Endothelial cell of umbilical vein (primary cell): ENCODE results near the gene TCEAL5. TPM values are rescaled to one million over a fixed set of nuclear protein-coding genes. Genes with fewer than 3 reads are reported as not detected.
"Not testable (repeated sequence)": the region's sequence is repeated elsewhere in the genome, so short reads cannot be mapped to it uniquely, and the experiment has no call there.

Experiments
- BruUV-seq: library from RNA; stranded (reverse); fragments of 400-500 nt; replicated peaks from 2 replicates; lab custom pipeline; 2021; lab: Mats Ljungman, UMichigan
- CTCF ChIA-PET: fragments of 300-600, 350-600 bp; sonication (Branson Sonifier 250); formaldehyde crosslinking; loops from one replicate; lab custom pipeline; 2021; ENCODE audit warnings: antibody characterized with exemption, inconsistent platforms; lab: Charles Lee
- POLR2A ChIA-PET: fragments of 300-600, 350-600 bp; sonication (Branson Sonifier 250); formaldehyde crosslinking; loops from one replicate; lab custom pipeline; 2021; ENCODE audit warnings: antibody characterized with exemption, inconsistent platforms; lab: Charles Lee
- DNase-seq: peaks from one replicate; pipeline ENCODE4 v3.0.0-alpha.2; 2011; ENCODE audit warnings: low read depth, low spot score
- FAIRE-seq: peaks from 2 replicates; lab custom pipeline; 2011; peaks lifted over from hg19 to GRCh38; lab: Jason Lieb, UNC
- H2AFZ ChIP-seq: 2 replicates; pipeline ENCODE4 v1.6.0; 2012; ENCODE audit warnings: low read depth, low read length, control low read depth, inconsistent platforms
- H3K27ac ChIP-seq: 2 replicates; pipeline ENCODE4 v1.5.1; 2011; ENCODE audit warnings: low read depth, mild to moderate bottlenecking, control low read depth, low read length, moderate library complexity; ENCODE audit not compliant: insufficient read depth
- H3K27me3 ChIP-seq, 2 experiments: 2 replicates each; pipeline versions ENCODE4 v1.6.0 to v1.6.1; 2011; ENCODE audit warnings: low read length in 2 of 2, mixed read lengths in 1 of 2; ENCODE audit not compliant: control insufficient read depth in 2 of 2, insufficient read depth in 2 of 2
- H3K36me3 ChIP-seq, 2 experiments: 2 replicates in 1 of 2; 3 replicates in 1 of 2; pipeline ENCODE4 v1.5.1; 2011; ENCODE audit warnings: low read length in 2 of 2, mild to moderate bottlenecking in 1 of 2, moderate library complexity in 1 of 2; ENCODE audit not compliant: control insufficient read depth in 2 of 2, insufficient read depth in 2 of 2; ENCODE audit errors: extremely low read depth in 1 of 2
- H3K4me1 ChIP-seq: 3 replicates; pipeline ENCODE4 v1.5.1; 2011; ENCODE audit warnings: mild to moderate bottlenecking, low read length; ENCODE audit not compliant: control insufficient read depth, insufficient read depth; ENCODE audit errors: extremely low read depth
- H3K4me2 ChIP-seq: 2 replicates; pipeline ENCODE4 v1.6.1; 2011; ENCODE audit warnings: low read length, control low read depth, mixed read lengths; ENCODE audit not compliant: insufficient read depth
- H3K4me3 ChIP-seq, 3 experiments: fragments of 200-600 bp in 1 of 3; sonication (generic), shearing (Covaris generic) in 1 of 3; replicated peaks in 1 of 3; 2 replicates each; pipeline ENCODE4 v1.5.1; 2011 to 2016; ENCODE audit warnings: control low read depth in 3 of 3, low read length in 3 of 3, mild to moderate bottlenecking in 2 of 3, inconsistent platforms in 1 of 3, low read depth in 1 of 3, moderate library complexity in 1 of 3; ENCODE audit not compliant: insufficient read depth in 1 of 3
- H3K79me2 ChIP-seq: 2 replicates; pipeline ENCODE4 v1.6.0; 2012; ENCODE audit warnings: low read length, inconsistent platforms; ENCODE audit not compliant: control insufficient read depth, insufficient read depth
- H3K9ac ChIP-seq: replicated peaks from 2 replicates; pipeline ENCODE3; 2011; ENCODE audit warnings: low read length, control low read depth; ENCODE audit not compliant: insufficient read depth; ENCODE audit errors: extremely low read depth
- H3K9me1 ChIP-seq: replicated peaks from 3 replicates; pipeline ENCODE4 v1.6.0; 2011; ENCODE audit warnings: mild to moderate bottlenecking, low read length; ENCODE audit not compliant: control insufficient read depth, insufficient read depth; ENCODE audit errors: extremely low read depth
- H3K9me3 ChIP-seq: replicated peaks from 2 replicates; pipeline ENCODE4 v1.5.1; 2012; ENCODE audit warnings: low read length, inconsistent platforms; ENCODE audit not compliant: control insufficient read depth, insufficient read depth
- H4K20me1 ChIP-seq: replicated peaks from 2 replicates; pipeline ENCODE3; 2011; ENCODE audit warnings: mild to moderate bottlenecking, low read length; ENCODE audit not compliant: control insufficient read depth, insufficient read depth; ENCODE audit errors: extremely low read depth
- FOS ChIP-seq: IDR thresholded peaks from 2 replicates; pipeline ENCODE4 v1.6.1; 2011; ENCODE audit warnings: mild to moderate bottlenecking, low read length, moderate library complexity, borderline replicate concordance; ENCODE audit not compliant: insufficient read depth
- GATA2 ChIP-seq: IDR thresholded peaks from 2 replicates; pipeline ENCODE4 v1.7.0; 2011; ENCODE audit warnings: low read depth, mild to moderate bottlenecking, moderate library complexity, mixed read lengths, low read length; ENCODE audit not compliant: insufficient read length, insufficient read depth
- JUN ChIP-seq: IDR thresholded peaks from 2 replicates; pipeline ENCODE4 v1.6.1; 2011; ENCODE audit warnings: borderline replicate concordance, low read depth; ENCODE audit not compliant: insufficient read length, insufficient read depth
- MAX ChIP-seq: IDR thresholded peaks from 2 replicates; pipeline ENCODE4 v1.6.1; 2011; ENCODE audit not compliant: insufficient read depth, insufficient read length
- POLR2A ChIP-seq: IDR thresholded peaks from 2 replicates; pipeline ENCODE4 v1.6.1; 2012; ENCODE audit warnings: low read depth, mild to moderate bottlenecking, control low read depth, low read length
- POLR2AphosphoS5 ChIP-seq: IDR thresholded peaks from 2 replicates; pipeline ENCODE4 v1.6.1; 2012; ENCODE audit warnings: low read depth, mild to moderate bottlenecking, control low read depth, low read length, moderate library complexity; ENCODE audit not compliant: insufficient read depth
- dilution Hi-C: fragments of 300-500 bp; cut with MboI; formaldehyde crosslinking; loops from one replicate; pipeline ENCODE4 v1.15.0; 2019; ENCODE audit warnings: low sequenced_read_pairs; ENCODE audit not compliant: extremely low pct_ligation_motif_present
- intact Hi-C: fragments of 100-400 bp; cut with micrococcal nuclease; formaldehyde crosslinking; loops from one replicate; pipeline ENCODE4 v1.10.0; 2022
- polyA plus RNA-seq, 4 experiments: library from polyadenylated mRNA; depleted of rRNA in 3 of 4; stranded (reverse) in 3 of 4; unstranded in 1 of 4; fragments of >200 nt; gene quantifications; 2 replicates each; pipeline versions ENCODE4 v1.2.1 to v1.2.3, GENCODE V29; 2011 to 2012; ENCODE audit warnings: missing spikeins in 1 of 4
- total RNA-seq: library from RNA; stranded (reverse); gene quantifications from 2 replicates; pipeline ENCODE4 v1.2.3, GENCODE V29; 2021
- TF ChIP-seq, protein P1 (sequence below), 2 donors: IDR thresholded peaks; 1 replicate in 1 of 2; 2 replicates in 1 of 2; pipeline ENCODE4 v1.5.1; 2011; ENCODE audit warnings: low read length in 2 of 2, mild to moderate bottlenecking in 2 of 2, moderate library complexity in 2 of 2, control low read depth in 1 of 2, inconsistent platforms in 1 of 2, low read depth in 1 of 2; ENCODE audit not compliant: insufficient read depth in 1 of 2; ENCODE audit errors: extremely low read depth in 1 of 2

Gene TCEAL5
- total and polyA plus RNA-seq, 2 donors (not counting 3 experiments of a cell fraction or from before 2014, with no cell fraction given), result not detected

DNA sequence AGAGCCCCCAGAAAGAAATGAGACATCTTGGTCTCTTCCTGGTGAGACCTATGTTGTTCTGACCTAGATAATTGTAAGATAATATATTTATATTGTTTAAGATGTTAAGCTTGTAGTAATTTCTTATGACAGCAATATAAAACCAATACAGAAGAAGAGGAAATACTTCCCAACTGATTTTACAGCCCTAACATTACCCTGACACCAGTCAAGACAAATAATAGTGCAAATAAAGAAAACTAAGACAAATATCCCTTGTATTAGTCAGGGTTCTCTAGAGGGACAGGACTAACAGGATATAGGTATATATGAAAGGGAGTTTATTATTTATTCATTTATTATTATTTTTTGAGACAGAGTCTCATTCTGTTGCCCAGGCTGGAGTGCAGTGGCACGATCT, 40.3 kb downstream of the TCEAL5 start:
- POLR2A ChIA-PET, result no interaction called here
- FAIRE-seq, result no peak
- no TSS peak for BruUV-seq
- no peaks in the 10 kb centered on the region for H3K79me2 ChIP-seq
- H3K36me3 ChIP-seq, result no peaks in the 10 kb centered on the region
- no peak overlapping the region for H3K27ac ChIP-seq
- H4K20me1 ChIP-seq, result no peaks in the 10 kb centered on the region
- dilution Hi-C loops (no loop called here), intact Hi-C loops (no loop called here)
- no peaks in the 10 kb centered on the region for H3K27me3 ChIP-seq
- no peak for DNase-seq
- no peaks in the 10 kb centered on the region for H3K4me1 ChIP-seq
- no peak overlapping the region for H3K4me2 ChIP-seq
- no peaks in the 10 kb centered on the region for H3K9me3 ChIP-seq
- no peak overlapping the region for H3K9ac ChIP-seq
- no peaks in the 10 kb centered on the region for H3K9me1 ChIP-seq
- no peak overlapping the region for H2AFZ ChIP-seq
- CTCF ChIA-PET, result interaction anchor here (1.4 kb wide), 1 partner anchor 292 kb away, joined by 3 read pairs; no protein-coding TSS in a partner anchor
- no peak overlapping the region for H3K4me3 ChIP-seq
- TF ChIP-seq FOS (no peak), GATA2 (no peak), MAX (no peak), POLR2A (no peak), JUN (no peak), POLR2AphosphoS5 (no peak)
- TF ChIP-seq, protein P1, sequence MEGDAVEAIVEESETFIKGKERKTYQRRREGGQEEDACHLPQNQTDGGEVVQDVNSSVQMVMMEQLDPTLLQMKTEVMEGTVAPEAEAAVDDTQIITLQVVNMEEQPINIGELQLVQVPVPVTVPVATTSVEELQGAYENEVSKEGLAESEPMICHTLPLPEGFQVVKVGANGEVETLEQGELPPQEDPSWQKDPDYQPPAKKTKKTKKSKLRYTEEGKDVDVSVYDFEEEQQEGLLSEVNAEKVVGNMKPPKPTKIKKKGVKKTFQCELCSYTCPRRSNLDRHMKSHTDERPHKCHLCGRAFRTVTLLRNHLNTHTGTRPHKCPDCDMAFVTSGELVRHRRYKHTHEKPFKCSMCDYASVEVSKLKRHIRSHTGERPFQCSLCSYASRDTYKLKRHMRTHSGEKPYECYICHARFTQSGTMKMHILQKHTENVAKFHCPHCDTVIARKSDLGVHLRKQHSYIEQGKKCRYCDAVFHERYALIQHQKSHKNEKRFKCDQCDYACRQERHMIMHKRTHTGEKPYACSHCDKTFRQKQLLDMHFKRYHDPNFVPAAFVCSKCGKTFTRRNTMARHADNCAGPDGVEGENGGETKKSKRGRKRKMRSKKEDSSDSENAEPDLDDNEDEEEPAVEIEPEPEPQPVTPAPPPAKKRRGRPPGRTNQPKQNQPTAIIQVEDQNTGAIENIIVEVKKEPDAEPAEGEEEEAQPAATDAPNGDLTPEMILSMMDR (IDR thresholded peaks at IDR 0.05; ENCODE audit: extremely low read depth in 1 of 2, insufficient read depth in 1 of 2, low read depth in 1 of 2, low read length in 2 of 2), result no peak

DNA sequence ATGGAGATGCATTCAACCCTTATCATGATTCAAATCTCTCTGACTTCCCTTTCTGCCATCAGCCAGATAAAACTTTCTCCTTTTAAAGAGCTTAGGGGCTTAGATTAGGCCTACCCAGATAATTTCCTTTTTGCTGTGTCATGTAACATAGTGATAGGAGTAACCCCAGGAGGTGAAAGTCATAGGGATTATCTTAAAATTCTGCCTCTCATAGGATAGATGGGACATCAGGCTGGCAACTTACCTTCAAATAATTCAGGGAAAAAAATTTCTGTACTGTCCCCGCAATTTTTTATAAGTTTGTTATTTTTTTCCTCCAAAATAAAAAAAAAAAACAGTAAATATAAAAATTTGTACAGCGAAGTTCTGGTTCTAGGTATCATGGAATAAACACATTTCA, 40.9 kb downstream of the TCEAL5 start:
- H4K20me1 ChIP-seq, intact Hi-C loops, H3K9me1 ChIP-seq, POLR2A ChIA-PET, H3K4me3 ChIP-seq, H3K9me3 ChIP-seq, H2AFZ ChIP-seq, H3K27me3 ChIP-seq, H3K9ac ChIP-seq, H3K4me1 ChIP-seq, BruUV-seq, FAIRE-seq, dilution Hi-C loops, H3K79me2 ChIP-seq, DNase-seq, H3K4me2 ChIP-seq, H3K27ac ChIP-seq, H3K36me3 ChIP-seq: not testable (repeated sequence)
- CTCF ChIA-PET, result interaction anchor here (1.4 kb wide), 1 partner anchor 292 kb away, joined by 3 read pairs; no protein-coding TSS in a partner anchor
